GM18505 (cell line): ENCODE data around the gene DDAH1.

Experiments used
- ATAC-seq: cut with Tn5 transposase; IDR thresholded peaks from one replicate; pipeline ENCODE4 v1.9.1; 2021; ENCODE audit not compliant: unreplicated experiment
- POLR2A ChIP-seq: IDR thresholded peaks from 4 replicates; pipeline ENCODE4 v1.6.1; 2011; ENCODE audit warnings: borderline replicate concordance; ENCODE audit not compliant: insufficient read depth, insufficient read length; ENCODE audit errors: extremely low read depth

The DDAH1 gene

GRCh38 chr1:85379203-85380136, 85.5 kb downstream of the DDAH1 start:
- TF ChIP-seq POLR2A = no peak
- no peak for ATAC-seq

GRCh38 chr1:85378534-85378933, 86.4 kb downstream of the DDAH1 start:
- no peak for ATAC-seq
- TF ChIP-seq POLR2A = no peak

- ATAC-seq = no peak
Measured at GRCh38 chr1:85376356-85376755, 88.6 kb downstream of the DDAH1 start.

GRCh38 chr1:85375493-85375892, 89.5 kb downstream of the DDAH1 start:
- TF ChIP-seq POLR2A = no peak

More at GRCh38 chr1:85376356-85376755, 88.6 kb downstream of the DDAH1 start:
- no peak for TF ChIP-seq POLR2A

GRCh38 chr1:85374160-85374559, 90.8 kb downstream of the DDAH1 start:
- no peak for ATAC-seq
- no peak for TF ChIP-seq POLR2A

More at GRCh38 chr1:85375493-85375892, 89.5 kb downstream of the DDAH1 start:
- ATAC-seq = no peak

GRCh38 chr1:85373378-85373708, 91.6 kb downstream of the DDAH1 start:
- no peak for TF ChIP-seq POLR2A
- no peak for ATAC-seq

GRCh38 chr1:85372683-85373377, 92.1 kb downstream of the DDAH1 start:
- ATAC-seq = no peak
- no peak for TF ChIP-seq POLR2A

GRCh38 chr1:85371021-85371420, 93.9 kb downstream of the DDAH1 start:
- ATAC-seq = no peak
- no peak for TF ChIP-seq POLR2A

- no peak for ATAC-seq
- TF ChIP-seq POLR2A = no peak
Measured at GRCh38 chr1:85368073-85368770, 96.7 kb downstream of the DDAH1 start.

GRCh38 chr1:85366391-85367170, 98.4 kb downstream of the DDAH1 start:
- no peak for TF ChIP-seq POLR2A
- no peak for ATAC-seq

- ATAC-seq = no peak
- no peak for TF ChIP-seq POLR2A
Measured at GRCh38 chr1:85365851-85366250, 99.1 kb downstream of the DDAH1 start.

GRCh38 chr1:85363521-85363920, 101.4 kb downstream of the DDAH1 start:
- TF ChIP-seq POLR2A = no peak
- ATAC-seq = no peak

GRCh38 chr1:85363092-85363491, 101.9 kb downstream of the DDAH1 start:
- no peak for ATAC-seq

GRCh38 chr1:85361606-85362296, 103.2 kb downstream of the DDAH1 start:
- no peak for ATAC-seq
- no peak for TF ChIP-seq POLR2A

More at GRCh38 chr1:85363092-85363491, 101.9 kb downstream of the DDAH1 start:
- no peak for TF ChIP-seq POLR2A
